ENCODE measurements around the gene HSPB3.
"Not testable (repeated sequence)": the region's sequence is repeated elsewhere in the genome, so short reads cannot be mapped to it uniquely, and the experiment has no call there.

Gene HSPB3

GRCh38 chr5:54457094-54457862 lies 1.8 kb downstream of the HSPB3 start:
- no peak for DNase-seq

- DNase-seq, result no peak
Measured at GRCh38 chr5:54458221-54458620, 2.7 kb downstream of the HSPB3 start.

- DNase-seq, result no peak
Measured at GRCh38 chr5:54460181-54460919, 4.9 kb downstream of the HSPB3 start.

DNA sequence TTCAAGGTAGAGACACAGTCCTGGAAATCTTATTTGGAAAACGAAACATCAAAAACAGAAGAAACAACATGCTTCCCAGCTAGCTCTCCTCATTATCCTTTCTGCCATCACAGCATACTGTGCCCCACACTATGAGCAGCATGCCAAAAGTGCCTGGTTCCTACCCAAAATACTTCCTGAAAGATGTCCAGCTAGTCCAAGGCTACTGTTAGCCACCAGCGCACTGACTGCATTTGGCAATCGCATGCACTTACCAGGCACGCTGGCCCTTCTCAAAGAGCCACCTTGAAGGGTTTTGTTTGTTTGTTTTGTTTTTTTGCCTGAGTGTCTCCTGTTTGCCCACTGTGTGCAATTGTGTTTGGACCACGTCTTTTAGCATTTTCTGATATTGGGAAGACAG lies 6.8 kb downstream of the HSPB3 start:
- no peak for DNase-seq

GRCh38 chr5:54463713-54464112 lies 8.2 kb downstream of the HSPB3 start:
- no peak for DNase-seq

GRCh38 chr5:54469622-54470021 lies 14.1 kb downstream of the HSPB3 start:
- no peak for DNase-seq

- DNase-seq, result no peak
Measured at GRCh38 chr5:54470128-54470527, 14.6 kb downstream of the HSPB3 start.

DNA sequence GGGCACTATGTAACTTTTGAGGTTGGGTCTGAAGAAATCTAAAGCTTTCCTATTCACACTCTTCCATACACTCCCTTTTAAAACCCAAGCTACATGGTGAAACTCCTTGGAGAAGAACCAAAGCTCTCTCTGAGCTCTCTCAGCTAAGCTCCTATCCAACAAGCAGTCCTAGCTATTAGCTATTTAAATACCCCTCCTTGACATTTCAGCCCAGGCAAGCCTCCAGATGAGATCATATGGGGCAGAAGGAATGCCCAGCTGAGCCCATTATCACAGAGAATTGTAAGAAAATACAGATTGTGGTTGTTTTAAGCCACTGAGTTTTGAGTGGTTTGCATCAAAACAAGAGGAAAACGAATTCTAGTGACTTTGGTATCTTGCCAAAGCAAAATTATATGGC lies 15.2 kb downstream of the HSPB3 start:
- no peak for DNase-seq

DNA sequence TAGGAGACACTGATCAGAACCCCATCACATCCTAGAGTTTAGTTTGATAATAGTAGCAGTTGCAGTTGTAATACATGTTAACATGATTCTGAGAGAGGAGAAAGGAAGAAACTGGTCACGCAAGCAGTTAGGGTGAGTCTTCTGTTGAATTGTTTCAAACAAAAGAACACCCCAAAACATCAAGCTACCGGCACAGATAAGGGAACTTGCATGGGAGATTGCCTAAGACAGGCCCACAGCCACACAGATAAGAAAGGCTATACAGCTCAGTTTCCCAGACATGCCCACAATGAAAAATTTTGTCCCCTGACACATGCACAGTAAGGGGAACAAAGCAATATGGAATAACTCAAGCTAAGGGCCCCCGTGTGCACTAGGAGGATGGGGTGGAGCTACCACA lies 15.9 kb downstream of the HSPB3 start:
- DNase-seq, result no peak

GRCh38 chr5:54476682-54477081 lies 21.2 kb downstream of the HSPB3 start:
- DNase-seq, result no peak

- DNase-seq, result no peak
Measured at GRCh38 chr5:54477941-54478478, 22.5 kb downstream of the HSPB3 start.

GRCh38 chr5:54480296-54480695 lies 24.8 kb downstream of the HSPB3 start:
- DNase-seq, result no peak

GRCh38 chr5:54484219-54484894 lies 28.9 kb downstream of the HSPB3 start:
- DNase-seq, result no peak

GRCh38 chr5:54485659-54486058 lies 30.2 kb downstream of the HSPB3 start:
- not testable (repeated sequence) for DNase-seq

- DNase-seq, result not testable (repeated sequence)
Measured at GRCh38 chr5:54489648-54489979, 34.1 kb downstream of the HSPB3 start.

DNA sequence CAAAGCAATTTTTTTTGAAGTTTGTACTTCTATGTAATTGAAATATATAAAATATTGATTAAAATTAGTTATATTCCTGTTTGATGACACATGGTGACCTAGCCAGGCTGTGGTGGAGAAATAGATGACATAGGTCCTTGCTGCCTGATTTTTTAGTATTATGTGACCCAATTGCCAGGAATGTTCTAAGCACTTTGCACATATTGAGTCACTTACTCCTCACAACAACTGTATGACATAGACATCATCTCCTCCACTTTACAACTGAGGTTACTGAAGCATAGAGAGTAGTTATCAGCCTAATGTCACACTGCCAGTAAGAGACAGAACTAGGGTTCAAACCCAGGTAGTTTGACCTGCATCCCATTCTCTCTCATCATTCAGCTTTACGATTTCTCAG lies 35.8 kb downstream of the HSPB3 start:
- DNase-seq, result no peak

DNA sequence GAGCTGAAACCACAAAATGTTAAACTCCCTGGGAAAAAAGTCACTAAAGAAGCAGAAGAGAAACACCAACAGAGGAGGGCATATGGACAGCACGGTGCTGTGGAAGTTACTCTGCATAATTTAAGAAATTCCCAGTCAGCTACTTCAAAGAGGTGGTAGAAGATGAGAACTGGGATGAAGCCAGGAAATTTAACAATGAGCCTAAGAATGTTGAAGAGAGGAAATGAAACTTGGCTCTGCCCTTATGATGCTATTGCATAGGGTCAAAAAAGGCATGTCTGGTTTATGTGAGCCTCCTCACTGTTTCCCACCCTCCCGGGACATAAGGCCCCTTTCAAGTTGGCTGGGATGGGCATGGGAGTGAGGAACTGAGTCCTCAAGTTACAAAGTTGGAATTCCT lies 36.7 kb downstream of the HSPB3 start:
- no peak for DNase-seq

DNA sequence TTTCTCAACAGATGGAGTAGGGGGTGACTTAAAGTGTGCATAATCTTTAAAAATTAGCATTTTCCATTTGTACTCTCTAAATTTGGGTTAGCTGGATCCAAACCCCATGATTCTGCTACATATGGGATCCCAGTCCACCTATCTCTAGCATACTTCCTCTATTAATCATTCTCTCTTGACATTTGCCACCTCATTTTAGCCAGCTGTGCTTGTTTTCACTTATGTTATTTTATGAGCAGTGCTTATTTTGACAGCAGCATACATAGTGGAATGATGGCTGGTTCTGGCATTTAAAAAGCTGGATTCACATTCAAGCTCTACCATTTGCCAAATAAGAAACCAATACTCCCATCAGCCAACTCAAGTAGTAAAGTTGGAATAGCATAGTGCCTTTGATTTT lies 39.5 kb downstream of the HSPB3 start:
- no peak for DNase-seq

Data from activated effector memory CD4-positive, alpha-beta T cell treated with Interleukin-2 at 50 U/mL for 16 hours (primary cell).